AG04450 (cell line): ENCODE measurements around the gene ESPL1. TPM values are rescaled to one million over a fixed set of nuclear protein-coding genes. Genes with fewer than 3 reads are reported as not detected.

Experiments used
- CTCF ChIA-PET: fragments of 300-600, 350-600 bp; formaldehyde crosslinking; extraction: SDS; loops from one replicate; lab custom pipeline; 2022; ENCODE audit warnings: antibody characterized with exemption, inconsistent platforms; lab: Charles Lee
- POLR2A ChIA-PET: fragments of 350-600 bp; formaldehyde crosslinking; extraction: SDS; loops from one replicate; lab custom pipeline; 2021; ENCODE audit warnings: antibody characterized with exemption, inconsistent platforms; lab: Yijun Ruan, JAX
- DNase-seq: peaks from one replicate; pipeline ENCODE4 v3.0.0-alpha.2; 2011; ENCODE audit warnings: low read depth, low spot score
- H3K27ac ChIP-seq: one replicate; pipeline ENCODE4 v1.5.1; 2012; ENCODE audit warnings: low read depth, low read length, control low read depth
- H3K27me3 ChIP-seq: one replicate; pipeline ENCODE4 v1.6.0; 2012; ENCODE audit warnings: low read length; ENCODE audit not compliant: control insufficient read depth, insufficient read depth
- H3K4me3 ChIP-seq: 2 replicates; pipeline ENCODE4 v1.5.1; 2011; ENCODE audit warnings: mild to moderate bottlenecking, low read depth, low read length, control low read depth
- H3K9me3 ChIP-seq: 2 replicates; pipeline ENCODE4 v1.5.1; 2012; ENCODE audit warnings: low read length; ENCODE audit not compliant: control insufficient read depth, insufficient read depth
- CTCF ChIP-seq: IDR thresholded peaks from 2 replicates; pipeline ENCODE4 v1.5.1; 2011; ENCODE audit warnings: low read depth, low read length, control low read depth, inconsistent platforms
- polyA plus RNA-seq: library from polyadenylated mRNA; depleted of rRNA; stranded (reverse); fragments of >200 nt; gene quantifications from 2 replicates; pipeline ENCODE4 v1.2.3, GENCODE V29; 2011

Gene ESPL1
- polyA plus RNA-seq, 1 experiment: 1.6 TPM

- Histone ChIP-seq H3K4me3 (no peak overlapping the region), H3K9me3 (no peaks in the 10 kb centered on the region), H3K27me3 (no peaks in the 10 kb centered on the region), H3K27ac (no peak overlapping the region)
- ChIA-PET POLR2A (interaction anchor here (0.9 to 1.1 kb wide), 2 partner anchors 13 kb away, joined by 3 read pairs; partner anchors contain the start of gene PFDN5), CTCF (interaction anchor here (5.5 kb wide), 1 partner anchor 13 kb away, joined by 34 read pairs; the partner anchor contains the start of gene AAAS)
- no peak for DNase-seq
- no peak for TF ChIP-seq CTCF
Observed at GRCh38 chr12:53308276-53308675, 40.2 kb downstream of the ESPL1 start.

GRCh38 chr12:53313996-53314395 is 45.9 kb downstream of the ESPL1 start:
- ChIA-PET POLR2A (no interaction called here), CTCF (interaction anchor here (1.5 kb wide), 1 partner anchor 31 kb away, joined by 3 read pairs; no protein-coding TSS in a partner anchor)

GRCh38 chr12:53320352-53321195 is 52.5 kb downstream of the ESPL1 start:
- DNase-seq: no peak
- Histone ChIP-seq H3K9me3 (no peaks in the 10 kb centered on the region), H3K27ac (peak overlapping the region; percentile 94), H3K4me3 (peak overlapping the region; percentile 98), H3K27me3 (no peaks in the 10 kb centered on the region)
- ChIA-PET CTCF (interaction anchor here (0.6 to 7.4 kb wide), 67 partner anchors 8 to 266 kb away, joined by 3 to 137 read pairs (median 5); partner anchors contain the start of genes CSAD, ESPL1, ITGB7 and MYG1), POLR2A (interaction anchor here (0.5 to 1.7 kb wide), 19 partner anchors 13 to 226 kb away, joined by 3 to 25 read pairs (median 4); partner anchors contain the start of genes MYG1, PFDN5, SP1 and TARBP2)
- no peak for TF ChIP-seq CTCF

More at GRCh38 chr12:53313996-53314395, 45.9 kb downstream of the ESPL1 start:
- no peak for TF ChIP-seq CTCF
- H3K9me3 ChIP-seq: no peaks in the 10 kb centered on the region
- DNase-seq: no peak
- H3K27ac ChIP-seq: no peak overlapping the region
- no peaks in the 10 kb centered on the region for H3K27me3 ChIP-seq
- H3K4me3 ChIP-seq: no peak overlapping the region

GRCh38 chr12:53324113-53324778 is 56.1 kb downstream of the ESPL1 start:
- TF ChIP-seq CTCF: no peak
- POLR2A ChIA-PET: interaction anchor here (0.6 to 2.4 kb wide), 5 partner anchors 21 to 185 kb away, joined by 3 to 17 read pairs (median 3); partner anchors contain the start of gene SP1
- CTCF ChIA-PET: interaction anchor here (1.1 to 7.4 kb wide), 12 partner anchors 12 to 258 kb away, joined by 3 to 137 read pairs (median 9); partner anchors contain the start of genes MYG1, PFDN5 and SP7
- no peak for DNase-seq
- Histone ChIP-seq H3K27ac (peak overlapping the region; percentile 53), H3K27me3 (peaks cover 6% of the 10 kb centered on the region), H3K9me3 (no peaks in the 10 kb centered on the region), H3K4me3 (peak overlapping the region; percentile 61)
